EH (cell line): ENCODE measurements around the gene STRA8.

Experiments
- DNase-seq: peaks from one replicate; pipeline ENCODE4 v3.0.0-alpha.2; 2015; ENCODE audit warnings: low read depth

Gene STRA8, protein sequence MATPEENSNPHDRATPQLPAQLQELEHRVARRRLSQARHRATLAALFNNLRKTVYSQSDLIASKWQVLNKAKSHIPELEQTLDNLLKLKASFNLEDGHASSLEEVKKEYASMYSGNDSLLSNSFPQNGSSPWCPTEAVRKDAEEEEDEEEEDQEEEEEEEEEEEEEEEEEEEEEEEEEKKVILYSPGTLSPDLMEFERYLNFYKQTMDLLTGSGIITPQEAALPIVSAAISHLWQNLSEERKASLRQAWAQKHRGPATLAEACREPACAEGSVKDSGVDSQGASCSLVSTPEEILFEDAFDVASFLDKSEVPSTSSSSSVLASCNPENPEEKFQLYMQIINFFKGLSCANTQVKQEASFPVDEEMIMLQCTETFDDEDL

DNA sequence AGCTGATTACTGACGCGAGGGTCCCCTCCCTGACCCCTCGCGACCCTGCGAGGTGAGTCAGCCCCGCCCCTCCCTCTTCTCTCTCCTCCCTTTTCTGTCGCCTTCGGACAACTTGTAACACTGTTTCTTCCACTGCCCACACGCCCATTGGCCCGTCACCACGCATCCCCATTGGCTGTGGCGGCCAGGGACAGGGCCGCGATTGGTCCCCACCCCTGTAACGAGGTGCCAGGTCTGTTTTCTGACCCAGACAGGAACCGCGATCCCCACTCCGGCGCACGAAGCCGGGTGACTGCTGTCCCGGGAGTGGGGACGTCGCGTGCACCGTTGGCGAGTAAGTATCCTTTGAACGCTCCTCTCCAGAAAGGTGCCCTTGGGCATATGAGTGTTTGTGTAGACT lies at the start of gene STRA8:
Gene STRA8, plus strand, starts transcription at position 269 of the 400 bp plus-strand sequence. CDS start 6,687 bp downstream, outside the sequence.
- no peak for DNase-seq

DNA sequence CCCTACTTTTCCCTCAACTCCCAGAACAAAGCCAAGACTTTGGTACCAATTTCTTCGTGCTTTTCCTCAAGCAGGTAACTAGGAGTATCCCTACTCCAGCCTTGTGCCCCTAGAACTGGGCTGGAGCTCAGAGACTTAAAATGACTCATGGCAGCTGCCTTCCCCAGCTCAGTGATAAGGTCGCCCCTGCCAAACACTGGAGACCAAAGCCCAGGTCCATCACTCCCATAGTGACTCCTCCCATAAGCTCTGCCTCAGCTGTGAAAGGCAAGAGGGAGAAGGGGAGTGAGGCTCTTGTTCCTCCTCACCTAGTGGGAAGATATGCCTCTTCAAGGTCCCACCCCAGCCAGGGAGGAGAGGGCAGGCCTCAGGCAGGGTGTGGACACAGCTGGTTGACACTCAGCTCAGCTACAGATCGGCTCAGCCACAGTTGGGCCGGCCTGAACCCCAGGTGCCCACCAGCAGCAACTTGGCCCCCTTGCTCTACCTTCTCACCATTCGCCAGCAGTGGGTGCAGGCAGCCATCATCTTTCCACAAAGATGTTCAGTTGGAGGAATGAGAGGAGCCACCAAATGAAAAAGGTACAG lies 49.3 kb upstream of the STRA8 start:
- no peak for DNase-seq

- no peak for DNase-seq
These were observed 48.0 kb upstream of the STRA8 start for GRCh38 chr7:135185471-135186260.

DNA sequence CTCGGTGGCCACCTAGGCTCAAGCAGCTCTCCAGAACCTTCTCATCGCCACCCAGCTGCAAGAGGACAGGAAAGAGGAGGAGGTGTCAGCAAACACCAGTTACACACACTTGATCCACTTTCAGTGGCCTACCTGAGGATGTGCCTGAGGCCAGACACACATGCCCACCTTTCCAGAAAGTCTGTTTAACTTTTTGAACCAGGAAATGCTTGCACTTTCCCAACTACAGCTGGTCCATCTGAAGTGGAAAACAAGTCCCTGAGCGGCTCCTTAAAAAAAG lies 47.4 kb upstream of the STRA8 start:
- DNase-seq, result no peak

DNA sequence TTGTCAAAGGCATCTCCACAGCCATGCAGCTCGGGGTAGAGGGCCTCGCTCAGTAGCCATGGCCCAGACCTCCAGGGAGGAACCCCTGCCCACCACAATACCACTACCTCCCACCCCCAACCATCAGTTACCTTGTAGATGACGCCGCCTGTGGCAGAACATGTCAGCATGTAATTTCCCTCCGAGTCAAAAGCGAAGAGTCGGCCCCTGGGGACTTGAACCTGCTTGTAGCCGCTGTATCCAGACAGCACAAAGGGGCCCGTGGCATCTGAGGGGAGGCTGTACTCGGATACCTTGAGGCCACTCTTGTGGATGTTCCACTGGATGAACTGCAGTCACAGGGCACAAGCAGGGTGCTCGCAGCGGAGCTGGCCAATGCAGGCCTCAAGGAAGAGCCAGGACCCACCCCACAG lies 46.8 kb upstream of the STRA8 start:
- no peak for DNase-seq

DNA sequence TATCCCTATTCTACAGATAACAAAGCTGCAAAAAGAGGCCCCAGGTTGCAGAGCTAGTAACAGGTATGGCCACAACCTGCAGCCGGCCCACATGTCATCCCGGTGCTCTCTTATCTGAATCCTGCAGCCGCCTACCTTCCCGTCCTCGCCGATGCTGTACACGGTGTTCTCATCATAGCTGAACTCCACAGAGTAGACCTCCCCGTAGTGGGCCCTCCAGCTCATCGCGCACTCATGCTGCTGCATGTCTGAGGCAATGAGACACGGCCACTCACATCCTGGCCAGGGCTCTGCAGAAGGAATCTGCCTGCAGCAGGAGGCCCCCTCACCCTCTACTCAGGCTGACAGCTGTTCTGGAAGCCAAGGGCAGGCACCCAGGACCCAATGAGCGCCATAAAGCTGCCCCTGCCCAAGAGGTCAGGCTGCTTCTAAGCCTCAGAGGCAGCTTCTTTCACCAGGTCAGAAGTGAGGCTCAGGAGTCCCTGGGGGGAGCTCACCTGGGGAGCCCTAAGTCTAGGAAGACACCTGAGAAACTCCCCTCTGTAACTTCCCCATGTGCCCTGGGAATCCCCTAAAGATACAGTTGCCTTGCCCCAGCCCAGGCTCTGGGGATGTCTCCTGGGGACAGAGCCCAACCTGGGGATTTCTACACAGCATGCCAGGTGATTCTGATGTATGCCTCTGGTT lies 45.2 kb upstream of the STRA8 start:
- no peak for DNase-seq

GRCh38 chr7:135189221-135189662 lies 44.4 kb upstream of the STRA8 start:
- no peak for DNase-seq

DNA sequence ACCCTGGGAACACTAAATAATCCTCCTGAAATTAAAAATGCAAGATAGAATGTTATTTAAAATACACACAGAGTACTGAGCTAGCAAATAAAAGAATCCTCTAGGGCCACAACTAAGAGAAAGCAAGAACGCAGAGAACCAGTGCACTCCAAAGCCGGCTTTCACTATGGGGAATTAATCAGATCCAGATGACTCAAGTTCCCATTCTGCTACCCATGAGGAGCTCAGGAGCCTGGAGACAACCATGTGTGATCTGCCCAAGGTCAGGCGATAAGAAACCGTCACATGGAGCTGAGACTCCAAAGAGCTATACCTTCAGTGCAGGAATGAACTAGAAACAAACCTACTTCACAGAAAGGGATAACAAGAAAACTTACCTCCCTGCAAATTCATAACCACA lies 43.7 kb upstream of the STRA8 start:
- peak; percentile 14 for DNase-seq

- DNase-seq, result no peak
These were observed 42.9 kb upstream of the STRA8 start for GRCh38 chr7:135190703-135191102.

DNA sequence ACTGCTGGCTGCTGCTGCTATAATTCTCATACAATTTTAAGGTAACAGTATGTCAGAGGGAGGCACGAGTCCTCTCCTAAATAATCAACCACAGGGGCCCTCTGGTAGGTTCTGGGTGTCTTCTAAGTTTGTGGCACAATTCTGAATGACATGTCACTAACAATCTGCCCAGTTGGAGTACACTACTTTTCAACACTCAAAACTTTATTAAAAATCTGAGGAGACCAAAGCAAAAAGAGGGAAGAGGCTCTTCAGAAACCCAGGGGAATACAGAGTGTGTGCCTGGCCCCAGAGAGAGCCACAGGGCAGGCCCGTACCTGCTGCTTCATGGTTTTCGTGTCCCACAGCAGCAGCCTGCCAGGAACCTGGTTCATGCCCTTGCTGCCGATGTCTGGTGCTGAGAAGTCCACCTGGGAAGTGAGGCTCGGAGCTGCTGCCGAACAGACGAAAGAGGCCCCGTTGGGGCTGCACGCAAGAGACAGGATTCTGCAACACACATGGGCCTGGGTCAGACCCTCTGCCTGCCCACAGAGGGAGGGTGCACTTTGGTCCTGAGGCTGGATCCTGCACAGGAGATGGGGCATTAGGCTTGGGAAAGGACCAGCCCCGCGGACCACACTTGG lies 40.6 kb upstream of the STRA8 start:
- no peak for DNase-seq

DNA sequence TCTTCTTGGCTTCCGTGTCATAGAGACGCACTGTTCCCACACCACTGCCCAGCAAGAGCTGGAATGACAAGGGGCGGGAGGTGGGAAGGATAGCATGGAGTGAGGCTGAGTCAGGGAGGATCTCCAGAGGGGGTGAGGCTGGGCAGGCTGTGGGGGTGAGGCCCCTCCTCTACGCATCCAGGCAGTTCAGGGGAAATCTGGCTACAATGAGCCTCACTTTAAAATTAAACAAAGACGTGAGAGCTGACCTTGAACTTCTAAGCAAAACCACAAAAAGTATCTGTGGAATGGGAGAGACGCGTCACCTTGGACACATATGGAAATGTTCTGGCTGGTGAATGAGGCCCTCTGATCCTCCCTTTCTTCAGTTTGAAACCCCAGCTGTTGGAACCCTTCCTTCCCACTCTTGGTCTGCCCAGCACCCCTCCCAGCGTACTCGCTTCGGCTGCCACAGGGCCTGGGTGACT lies 40.0 kb upstream of the STRA8 start:
- peak; percentile 98 for DNase-seq

GRCh38 chr7:135194494-135195095 lies 39.0 kb upstream of the STRA8 start:
- peak; percentile 34 for DNase-seq

- no peak for DNase-seq
These were observed 38.5 kb upstream of the STRA8 start for GRCh38 chr7:135195156-135195555.

DNA sequence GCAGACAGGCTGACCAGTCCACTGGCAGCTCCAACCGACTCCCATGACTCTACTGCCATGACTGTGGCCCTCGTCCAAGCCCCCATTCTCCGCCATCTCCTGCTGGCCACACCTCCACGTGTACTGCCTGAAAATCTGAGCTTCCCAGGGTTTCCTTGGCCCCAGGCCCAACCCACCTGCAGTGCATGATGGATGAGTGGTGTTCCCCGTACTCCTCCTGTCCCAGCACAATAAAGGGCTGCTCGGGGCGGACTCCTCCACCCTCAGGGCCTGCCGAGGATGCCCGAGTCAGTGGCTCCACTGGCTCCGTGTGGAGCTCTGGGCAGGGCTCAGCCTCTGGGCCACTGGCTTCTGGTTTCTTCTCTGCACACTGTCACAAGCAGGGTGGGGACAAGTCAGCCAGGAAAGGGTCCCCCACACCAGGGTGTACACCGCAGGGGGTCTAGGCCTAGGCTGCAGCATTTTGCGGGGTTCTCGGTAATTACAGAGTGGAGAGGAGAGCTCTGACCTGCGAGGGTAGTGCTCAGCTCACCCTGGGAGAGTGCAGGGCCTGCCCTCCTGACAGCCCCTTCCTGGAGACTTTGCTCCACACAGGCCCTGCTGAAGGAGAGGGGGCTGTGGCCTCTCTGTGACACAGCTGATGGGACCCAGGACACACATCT lies 37.5 kb upstream of the STRA8 start:
- DNase-seq, result no peak

DNA sequence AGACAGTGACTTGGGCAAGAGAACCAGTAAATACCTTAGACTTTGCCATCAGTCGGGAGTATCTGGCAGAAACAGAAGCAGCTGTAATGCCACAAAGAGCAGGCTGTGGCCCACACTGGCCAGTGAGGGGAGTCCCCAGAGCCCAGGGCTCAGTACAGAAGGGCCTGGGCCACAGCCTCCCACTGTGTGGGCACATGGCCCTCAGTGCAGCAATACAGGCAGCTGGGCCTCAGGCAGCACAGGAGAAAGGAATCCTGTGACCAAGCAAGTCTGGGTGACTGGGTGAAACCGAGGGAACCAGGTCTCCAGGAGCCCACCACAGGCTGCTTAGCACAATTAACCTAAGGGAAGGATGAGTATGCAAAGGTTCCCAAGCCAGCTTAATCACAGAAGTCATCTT lies 36.3 kb upstream of the STRA8 start:
- DNase-seq, result no peak

- DNase-seq, result peak; percentile 67
These were observed 35.6 kb upstream of the STRA8 start for GRCh38 chr7:135197906-135198655.

- DNase-seq, result no peak
These were observed 34.2 kb upstream of the STRA8 start for GRCh38 chr7:135199439-135199838.

DNA sequence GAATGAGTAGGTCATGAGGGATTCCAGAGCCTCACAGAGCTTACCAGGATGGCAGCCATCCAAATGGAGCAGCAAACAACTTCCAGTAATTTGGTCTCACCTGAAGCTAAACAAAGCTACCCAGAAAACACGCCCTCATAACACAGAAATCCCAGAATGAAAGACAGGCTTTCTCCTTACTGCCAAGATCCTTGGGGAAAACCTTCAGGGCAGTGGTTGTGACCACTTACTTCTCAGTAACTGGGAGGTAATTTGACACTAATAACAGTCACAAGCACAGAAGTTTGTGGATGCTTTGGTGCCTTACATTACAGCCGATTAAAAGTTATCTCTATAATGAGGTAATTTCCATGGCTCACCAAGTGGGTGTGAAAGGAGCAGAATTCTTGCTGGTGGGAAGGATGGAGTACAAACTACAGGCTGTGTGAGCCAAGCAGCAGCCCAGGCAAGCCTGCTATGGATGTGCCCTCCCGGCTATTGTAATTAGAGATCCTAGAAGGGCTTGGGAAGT lies 32.8 kb upstream of the STRA8 start:
- peak; percentile 28 for DNase-seq

- DNase-seq, result no peak
These were observed 32.3 kb upstream of the STRA8 start for GRCh38 chr7:135201350-135201749.

GRCh38 chr7:135204341-135204749 lies 29.3 kb upstream of the STRA8 start:
- DNase-seq, result peak; percentile 93
